HCT116 (cell line): Measurements from ENCODE around the gene TBATA. TPM values are rescaled to one million over a fixed set of nuclear protein-coding genes. Genes with fewer than 3 reads are reported as not detected.
"Not testable (repeated sequence)": the region's sequence is repeated elsewhere in the genome, so short reads cannot be mapped to it uniquely, and the experiment has no call there.

Source experiments
- ATAC-seq: fragments of 200-7000 bp; cut with Tn5 transposase; 2 replicates; pipeline ENCODE4 v1.9.1; 2020; ENCODE audit warnings: mild to moderate bottlenecking, moderate library complexity
- BruUV-seq: library from RNA; stranded (reverse); fragments of 400-500 nt; replicated peaks from 2 replicates; lab custom pipeline; 2021; lab: Mats Ljungman, UMichigan
- CTCF ChIA-PET: fragments of 300-600 bp; sonication (Branson Sonifier 250); formaldehyde crosslinking; loops from one replicate; lab custom pipeline; 2021; ENCODE audit warnings: antibody characterized with exemption; lab: Charles Lee
- POLR2A ChIA-PET: fragments of 300-600, 350-600 bp; sonication (Branson Sonifier 250); formaldehyde crosslinking; loops from one replicate; lab custom pipeline; 2021; ENCODE audit warnings: antibody characterized with exemption; lab: Charles Lee
- RAD21 ChIA-PET, 2 experiments: fragments of 300-600 bp; sonication (Branson Sonifier 250); formaldehyde crosslinking; loops; one replicate each; lab custom pipeline; 2023; ENCODE audit warnings: low total read pairs in 2 of 2; ENCODE audit not compliant: uncharacterized antibody in 2 of 2, unreplicated experiment in 2 of 2, low non-redundant PET in 1 of 2; lab: Charles Lee
- DNase-seq: peaks from one replicate; pipeline ENCODE4 v3.0.0-alpha.2; 2010; ENCODE audit warnings: low read depth, low spot score
- H2AFZ ChIP-seq: fragments of 200-600 bp; shearing (Covaris generic), sonication (generic); 2 replicates; pipeline ENCODE4 v1.6.1; 2017; ENCODE audit warnings: low read depth, mixed run types, mixed read lengths, antibody characterized with exemption, low read length; ENCODE audit not compliant: poor library complexity, severe bottlenecking
- H3K27ac ChIP-seq: 2 replicates; pipeline ENCODE4 v1.5.1; 2012; ENCODE audit warnings: low read depth, low read length
- H3K27me3 ChIP-seq: fragments of 200-600 bp; sonication (generic); 2 replicates; pipeline ENCODE4 v1.6.1; 2016; ENCODE audit warnings: mixed run types, low read length, mixed read lengths; ENCODE audit not compliant: insufficient read depth
- H3K36me3 ChIP-seq, 2 experiments: fragments of 200-500 bp in 1 of 2; fragments of 200-600 bp in 1 of 2; sonication (Bioruptor generic) in 1 of 2; sonication (generic) in 1 of 2; 2 replicates each; pipeline versions ENCODE4 v1.5.1 to v1.6.1; 2014 to 2016; ENCODE audit warnings: low read length in 2 of 2, inconsistent platforms in 1 of 2, mixed read lengths in 1 of 2, mixed run types in 1 of 2; ENCODE audit not compliant: insufficient read depth in 2 of 2, control insufficient read depth in 1 of 2
- H3K4me1 ChIP-seq, 2 experiments: fragments of 200-600 bp in 1 of 2; sonication (generic) in 1 of 2; 2 replicates each; pipeline versions ENCODE4 v1.5.1 to v1.6.1; 2012 to 2017; ENCODE audit warnings: low read length in 2 of 2, inconsistent platforms in 1 of 2, mild to moderate bottlenecking in 1 of 2, mixed read lengths in 1 of 2, mixed run types in 1 of 2, moderate library complexity in 1 of 2; ENCODE audit not compliant: insufficient read depth in 2 of 2, control insufficient read depth in 1 of 2
- H3K4me2 ChIP-seq: fragments of 200-600 bp; sonication (generic); 2 replicates; pipeline ENCODE4 v1.6.1; 2017; ENCODE audit warnings: mixed run types, low read length, mixed read lengths
- H3K4me3 ChIP-seq, 2 experiments: fragments of 200-600 bp in 1 of 2; sonication (generic) in 1 of 2; replicated peaks in 1 of 2; 2 replicates each; pipeline ENCODE4 v1.5.1; 2011 to 2016; ENCODE audit warnings: low read length in 2 of 2, control low read depth in 1 of 2, low read depth in 1 of 2, mild to moderate bottlenecking in 1 of 2, mixed read lengths in 1 of 2, mixed run types in 1 of 2
- H3K79me2 ChIP-seq: fragments of 200-600 bp; sonication (generic); 2 replicates; pipeline ENCODE4 v1.6.1; 2017; ENCODE audit warnings: mild to moderate bottlenecking, mixed run types, low read length, moderate library complexity, mixed read lengths; ENCODE audit not compliant: insufficient read depth
- H3K9ac ChIP-seq: fragments of 200-600 bp; sonication (generic); 2 replicates; pipeline ENCODE4 v1.6.1; 2016; ENCODE audit warnings: low read length, mixed read lengths
- H3K9me2 ChIP-seq: fragments of 200-600 bp; sonication (generic), shearing (Covaris generic); 2 replicates; pipeline ENCODE4 v1.6.1; 2017; ENCODE audit warnings: mixed run types, mild to moderate bottlenecking, moderate library complexity; ENCODE audit not compliant: insufficient read depth
- H3K9me3 ChIP-seq, 2 experiments: fragments of 200-500 bp in 1 of 2; fragments of 200-600 bp in 1 of 2; sonication (Bioruptor generic) in 1 of 2; sonication (generic) in 1 of 2; 2 replicates each; pipeline ENCODE4 v1.6.1; 2014 to 2017; ENCODE audit warnings: low read length in 2 of 2, mixed read lengths in 2 of 2, inconsistent platforms in 1 of 2, low read depth in 1 of 2, mild to moderate bottlenecking in 1 of 2, mixed run types in 1 of 2, moderate library complexity in 1 of 2; ENCODE audit not compliant: control insufficient read depth in 1 of 2, insufficient read depth in 1 of 2
- H4K20me1 ChIP-seq: fragments of 200-600 bp; sonication (generic), shearing (Covaris generic); 2 replicates; pipeline ENCODE4 v1.6.1; 2017; ENCODE audit warnings: mixed run types, mild to moderate bottlenecking, moderate library complexity; ENCODE audit not compliant: insufficient read depth
- CBX3 ChIP-seq: IDR thresholded peaks from 2 replicates; pipeline ENCODE4 v1.6.1; 2012; ENCODE audit warnings: low read depth
- CEBPB ChIP-seq: IDR thresholded peaks from 2 replicates; pipeline ENCODE4 v1.6.1; 2012; ENCODE audit warnings: low read depth
- EZH2 ChIP-seq: fragments of 200-600 bp; sonication (generic); IDR thresholded peaks from 2 replicates; pipeline ENCODE4 v1.6.1; 2017; ENCODE audit warnings: antibody characterized with exemption, mixed run types
- RAD21 ChIP-seq: IDR thresholded peaks from 2 replicates; pipeline ENCODE4 v1.6.1; 2012; ENCODE audit warnings: low read depth, mild to moderate bottlenecking
- REST ChIP-seq: IDR thresholded peaks from 2 replicates; pipeline ENCODE4 v1.6.1; 2012; ENCODE audit warnings: low read depth
- SP1 ChIP-seq: IDR thresholded peaks from 2 replicates; pipeline ENCODE4 v1.6.1; 2012; ENCODE audit warnings: low read depth
- TCF7L2 ChIP-seq: IDR thresholded peaks from 2 replicates; pipeline ENCODE4 v1.7.0; 2011; ENCODE audit warnings: borderline replicate concordance, inconsistent platforms; ENCODE audit not compliant: insufficient read depth, insufficient read length; ENCODE audit errors: extremely low read depth
- ZBTB33 ChIP-seq: IDR thresholded peaks from 2 replicates; pipeline ENCODE4 v1.6.1; 2011; ENCODE audit warnings: mild to moderate bottlenecking, low read length, moderate library complexity; ENCODE audit not compliant: insufficient replicate concordance; ENCODE audit errors: extremely low read depth
- ZNF274 ChIP-seq: fragments of 200-500 bp; sonication (Bioruptor generic); IDR thresholded peaks from 2 replicates; pipeline ENCODE4 v1.6.1; 2014; ENCODE audit warnings: mild to moderate bottlenecking, low read depth, low read length, inconsistent platforms
- intact Hi-C: fragments of 100-400 bp; cut with micrococcal nuclease; formaldehyde crosslinking; loops from 2 replicates; pipeline ENCODE4 v1.10.0; 2022
- total RNA-seq: library from RNA; stranded (reverse); gene quantifications from one replicate; pipeline ENCODE4 v1.2.1, GENCODE V29; 2021; ENCODE audit not compliant: unreplicated experiment

Gene TBATA
- total RNA-seq, 1 experiment from 2014 or later, result not detected

- H2AFZ ChIP-seq, CTCF ChIA-PET, H4K20me1 ChIP-seq, H3K4me3 ChIP-seq, BruUV-seq, H3K36me3 ChIP-seq, ATAC-seq, H3K9me3 ChIP-seq, H3K4me2 ChIP-seq, H3K27ac ChIP-seq, H3K9ac ChIP-seq, H3K27me3 ChIP-seq, H3K79me2 ChIP-seq, POLR2A ChIA-PET, H3K4me1 ChIP-seq, intact Hi-C loops, DNase-seq, RAD21 ChIA-PET, H3K9me2 ChIP-seq: not testable (repeated sequence)
Observed at GRCh38 chr10:70768026-70768685, 17.0 kb downstream of the TBATA start.

GRCh38 chr10:70765794-70766594, 19.2 kb downstream of the TBATA start:
- no peak overlapping the region for H3K4me2 ChIP-seq
- no peak for TF ChIP-seq CBX3
- no peak for TF ChIP-seq EZH2
- TF ChIP-seq CEBPB, result no peak
- TF ChIP-seq ZBTB33, result no peak
- no peak for TF ChIP-seq TCF7L2
- TF ChIP-seq RAD21, result no peak
- no peak for TF ChIP-seq ZNF274
- TF ChIP-seq REST, result no peak
- TF ChIP-seq SP1, result no peak

More at GRCh38 chr10:70765794-70766594, 19.2 kb downstream of the TBATA start:
- RAD21 ChIA-PET, result no interaction called here
- CTCF ChIA-PET, result no interaction called here
- H3K4me3 ChIP-seq, result no peak overlapping the region
- POLR2A ChIA-PET, result no interaction called here
- DNase-seq (no peak), ATAC-seq (no peak)
- no peak overlapping the region for H3K27ac ChIP-seq
- H4K20me1 ChIP-seq, result no peaks in the 10 kb centered on the region
- no peaks in the 10 kb centered on the region; a peak in 1 of 4 replicates for H3K9me3 ChIP-seq
- no peaks in the 10 kb centered on the region for H3K79me2 ChIP-seq
- no peak overlapping the region for H3K9ac ChIP-seq
- no peaks in the 10 kb centered on the region for H3K36me3 ChIP-seq
- no peaks in the 10 kb centered on the region for H3K9me2 ChIP-seq
- H3K4me1 ChIP-seq, result no peaks in the 10 kb centered on the region
- H2AFZ ChIP-seq, result no peak overlapping the region
- intact Hi-C loops, result no loop called here
- no peaks in the 10 kb centered on the region for H3K27me3 ChIP-seq
- BruUV-seq, result no TSS peak
